Esophagus squamous epithelium (tissue), 5 donors: ENCODE results near the gene SLC22A31. TPM values are rescaled to one million over a fixed set of nuclear protein-coding genes. Genes with fewer than 3 reads are reported as not detected.
A peak's percentile ranks its signal among the peaks of the same experiment; 100 is the strongest.

Source experiments
- DNase-seq: peaks from one replicate; lab custom pipeline; 2025; lab: John Stamatoyannopoulos, UW
- H3K27ac ChIP-seq, 4 donors: fragments of 200-600 bp; sonication (generic); one replicate each; pipeline ENCODE4 v1.5.1; 2016 to 2019; ENCODE audit warnings: mild to moderate bottlenecking in 1 of 4
- H3K27me3 ChIP-seq, 4 donors: fragments of 200-600 bp; sonication (generic); 1 replicate in 3 of 4; 2 replicates in 1 of 4; pipeline versions ENCODE4 v1.5.1 to v1.6.0; 2017 to 2021; ENCODE audit warnings: antibody characterized with exemption in 1 of 4
- H3K36me3 ChIP-seq, 3 donors: fragments of 200-600 bp; sonication (generic); one replicate each; pipeline ENCODE4 v1.5.1; 2016 to 2019
- H3K4me1 ChIP-seq, 3 donors: fragments of 200-600 bp; sonication (generic); one replicate each; pipeline ENCODE4 v1.5.1; 2017 to 2019
- H3K4me3 ChIP-seq, 4 donors: fragments of 200-600 bp; sonication (generic); 1 replicate in 3 of 4; 2 replicates in 1 of 4; pipeline ENCODE4 v1.5.1; 2016 to 2019; ENCODE audit warnings: mild to moderate bottlenecking in 2 of 4, moderate library complexity in 1 of 4
- H3K9me3 ChIP-seq, 3 donors: fragments of 200-600 bp; sonication (generic); one replicate each; pipeline ENCODE4 v1.5.1; 2016 to 2019
- CTCF ChIP-seq, 6 experiments: fragments of 450-650 bp in 4 of 6; fragments of 200-600 bp in 2 of 6; sonication (generic) in 2 of 6; IDR thresholded peaks; one replicate each; pipeline ENCODE4 v1.5.1; 2016 to 2019; ENCODE audit warnings: antibody characterized with exemption in 6 of 6, mild to moderate bottlenecking in 4 of 6, moderate library complexity in 4 of 6
- POLR2A ChIP-seq, 4 donors: fragments of 450-650 bp; IDR thresholded peaks; one replicate each; pipeline ENCODE4 v1.6.1; 2017; ENCODE audit warnings: antibody characterized with exemption in 4 of 4, mild to moderate bottlenecking in 4 of 4, moderate library complexity in 3 of 4
- WGBS, 2 donors: methylation state at CpG; one replicate each; pipeline ENCODE4 v1.1.5; 2018; 5-methylcytosine and 5-hydroxymethylcytosine counted together
- intact Hi-C: fragments of 100-400 bp; cut with DNase I; formaldehyde crosslinking; loops from one replicate; pipeline ENCODE4 v1.15.0; 2022
- total RNA-seq, 4 donors: library from RNA; depleted of rRNA; stranded (reverse); fragments of >200 nt; gene quantifications; one replicate each; pipeline ENCODE4 v1.1.0, GENCODE V29; 2016
- donor health status: DM: yes; HTN: yes; CAD: no.

Gene SLC22A31
- total RNA-seq, 4 donors from 2014 or later, result not detected

GRCh38 chr16:89153848-89154271 lies 46.5 kb downstream of the SLC22A31 start:
- no peak for TF ChIP-seq CTCF (IDR thresholded peaks at IDR 0.05)
- TF ChIP-seq POLR2A (IDR thresholded peaks at IDR 0.05), result no peak
- no peak for DNase-seq
- no peaks in the 10 kb centered on the region for H3K9me3 ChIP-seq
- H3K4me3 ChIP-seq, result no peak overlapping the region
- H3K27ac ChIP-seq, result no peak overlapping the region
- peaks cover 0 to 9% (median 0%) of the 10 kb centered on the region in 4 donors for H3K27me3 ChIP-seq
- intact Hi-C loops, result no loop called here
- WGBS, 2 donors, result no CpG with 5 or more reads among the region's 19 CpGs
- H3K4me1 ChIP-seq, result peaks cover 24 to 49% (median 25%) of the 10 kb centered on the region in 3 donors
- peaks cover 0 to 34% (median 0%) of the 10 kb centered on the region in 3 donors for H3K36me3 ChIP-seq

GRCh38 chr16:89152831-89153700 lies 47.3 kb downstream of the SLC22A31 start:
- DNase-seq, result no peak

GRCh38 chr16:89150981-89151380 lies 49.4 kb downstream of the SLC22A31 start:
- no peaks in the 10 kb centered on the region for H3K27me3 ChIP-seq
- intact Hi-C loops, result no loop called here
- 92 to 94% methylated on average over 8 of the region's 8 CpGs for whole genome bisulfite sequencing, 2 donors
- TF ChIP-seq POLR2A (IDR thresholded peaks at IDR 0.05) (no peak), CTCF (IDR thresholded peaks at IDR 0.05) (no peak)
- H3K4me3 ChIP-seq, result no peak overlapping the region
- no peaks in the 10 kb centered on the region for H3K9me3 ChIP-seq
- H3K36me3 ChIP-seq, result peaks cover 0 to 53% (median 5%) of the 10 kb centered on the region in 3 donors
- DNase-seq, result no peak
- H3K4me1 ChIP-seq, result peaks cover 24 to 40% (median 25%) of the 10 kb centered on the region in 3 donors
- H3K27ac ChIP-seq, result no peak overlapping the region

More at GRCh38 chr16:89152831-89153700, 47.3 kb downstream of the SLC22A31 start:
- Histone ChIP-seq H3K27me3 (peaks cover 0 to 9% (median 0%) of the 10 kb centered on the region in 4 donors), H3K27ac (no peak overlapping the region), H3K4me3 (no peak overlapping the region), H3K9me3 (no peaks in the 10 kb centered on the region), H3K36me3 (peaks cover 0 to 41% (median 0%) of the 10 kb centered on the region in 3 donors), H3K4me1 (peaks cover 24 to 49% (median 25%) of the 10 kb centered on the region in 3 donors)
- 86 to 89% methylated on average over 29 to 32 of the region's 41 CpGs for WGBS, 2 donors
- intact Hi-C loops, result no loop called here
- TF ChIP-seq POLR2A (IDR thresholded peaks at IDR 0.05) (no peak), CTCF (IDR thresholded peaks at IDR 0.05) (no peak)

GRCh38 chr16:89150090-89150835 lies 50.1 kb downstream of the SLC22A31 start:
- peaks cover 0 to 60% (median 5%) of the 10 kb centered on the region in 3 donors for H3K36me3 ChIP-seq
- intact Hi-C loops, result no loop called here

More at GRCh38 chr16:89150090-89150835, 50.1 kb downstream of the SLC22A31 start:
- H3K4me3 ChIP-seq, result no peak overlapping the region
- no peaks in the 10 kb centered on the region for H3K9me3 ChIP-seq
- no peaks in the 10 kb centered on the region for H3K27me3 ChIP-seq
- no peak for DNase-seq
- peaks cover 21 to 33% (median 24%) of the 10 kb centered on the region in 3 donors for H3K4me1 ChIP-seq
- WGBS, 2 donors, result 69 to 70% methylated on average over 6 to 11 of the region's 18 CpGs
- TF ChIP-seq POLR2A (IDR thresholded peaks at IDR 0.05) (no peak), CTCF (IDR thresholded peaks at IDR 0.05) (no peak)
- peak overlapping the region in 3 of 4 donors; percentile 16 to 61 (median 58) for H3K27ac ChIP-seq
